ENCODE results near the gene RUBCNL.

DNA sequence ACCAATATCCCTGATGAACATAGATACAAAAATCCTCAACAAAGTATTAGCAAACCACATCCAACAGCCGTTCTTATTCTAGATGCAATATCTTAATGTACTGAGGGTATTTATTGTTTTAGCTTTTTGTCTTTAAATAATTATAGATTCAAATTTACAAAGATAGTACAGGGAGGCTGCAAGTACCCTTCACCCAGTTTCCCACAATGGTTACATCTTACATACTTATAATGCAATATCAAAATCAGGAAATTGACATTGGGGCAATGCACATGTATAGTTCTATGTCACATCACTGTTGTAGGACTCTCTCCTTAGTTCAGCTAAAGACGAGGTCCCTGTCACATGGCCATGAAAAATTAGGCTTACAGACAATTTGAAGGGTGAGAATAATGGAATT is 75.8 kb downstream of the RUBCNL start:
- TF ChIP-seq, protein P1, sequence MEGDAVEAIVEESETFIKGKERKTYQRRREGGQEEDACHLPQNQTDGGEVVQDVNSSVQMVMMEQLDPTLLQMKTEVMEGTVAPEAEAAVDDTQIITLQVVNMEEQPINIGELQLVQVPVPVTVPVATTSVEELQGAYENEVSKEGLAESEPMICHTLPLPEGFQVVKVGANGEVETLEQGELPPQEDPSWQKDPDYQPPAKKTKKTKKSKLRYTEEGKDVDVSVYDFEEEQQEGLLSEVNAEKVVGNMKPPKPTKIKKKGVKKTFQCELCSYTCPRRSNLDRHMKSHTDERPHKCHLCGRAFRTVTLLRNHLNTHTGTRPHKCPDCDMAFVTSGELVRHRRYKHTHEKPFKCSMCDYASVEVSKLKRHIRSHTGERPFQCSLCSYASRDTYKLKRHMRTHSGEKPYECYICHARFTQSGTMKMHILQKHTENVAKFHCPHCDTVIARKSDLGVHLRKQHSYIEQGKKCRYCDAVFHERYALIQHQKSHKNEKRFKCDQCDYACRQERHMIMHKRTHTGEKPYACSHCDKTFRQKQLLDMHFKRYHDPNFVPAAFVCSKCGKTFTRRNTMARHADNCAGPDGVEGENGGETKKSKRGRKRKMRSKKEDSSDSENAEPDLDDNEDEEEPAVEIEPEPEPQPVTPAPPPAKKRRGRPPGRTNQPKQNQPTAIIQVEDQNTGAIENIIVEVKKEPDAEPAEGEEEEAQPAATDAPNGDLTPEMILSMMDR (IDR thresholded peaks at IDR 0.05), result no peak
- TF ChIP-seq POLR2A (IDR thresholded peaks at IDR 0.05), result no peak

Measured in tibial nerve (tissue), 3 donors.